ENCODE measurements around the gene CPNE5.

- peak; percentile 42 for TF ChIP-seq CTCF (IDR thresholded peaks at IDR 0.05; ENCODE audit: low read depth, low read length)
- no peak for TF ChIP-seq EZH2phosphoT487 (IDR thresholded peaks at IDR 0.05; ENCODE audit: low read depth)
These were observed 82.0 kb downstream of the CPNE5 start for GRCh38 chr6:36757206-36757605.

All from OCI-LY3 (cell line).